ENCODE measurements around the gene SEMA3A. TPM values are rescaled to one million over a fixed set of nuclear protein-coding genes. Genes with fewer than 3 reads are reported as not detected.

SEMA3A gene
- total RNA-seq, 1 donor from 2014 or later = 1.9 TPM

GRCh38 chr7:84111842-84112241, 82.7 kb downstream of the SEMA3A start:
- H3K27ac ChIP-seq (replicated peaks) = no peak overlapping the region
- no peaks in the 10 kb centered on the region for H3K9me3 ChIP-seq (replicated peaks)
- H3K4me1 ChIP-seq = peaks cover 35% of the 10 kb centered on the region
- H3K4me3 ChIP-seq = no peak overlapping the region
- H3K36me3 ChIP-seq = no peaks in the 10 kb centered on the region
- no peaks in the 10 kb centered on the region for H3K27me3 ChIP-seq (ENCODE audit: low read depth)
- TF ChIP-seq CTCF (IDR thresholded peaks at IDR 0.05; ENCODE audit: borderline replicate concordance) = no peak
- intact Hi-C loops (cut with micrococcal nuclease) = no loop called here
- no peak for DNase-seq

GRCh38 chr7:84110400-84110799, 84.2 kb downstream of the SEMA3A start:
- H3K27ac ChIP-seq (replicated peaks) = no peak overlapping the region
- no peaks in the 10 kb centered on the region for H3K36me3 ChIP-seq
- TF ChIP-seq CTCF (IDR thresholded peaks at IDR 0.05; ENCODE audit: borderline replicate concordance) = no peak
- peaks cover 35% of the 10 kb centered on the region for H3K4me1 ChIP-seq
- no peaks in the 10 kb centered on the region for H3K27me3 ChIP-seq (ENCODE audit: low read depth)
- no peak overlapping the region for H3K4me3 ChIP-seq
- H3K9me3 ChIP-seq (replicated peaks) = no peaks in the 10 kb centered on the region
- intact Hi-C loops (cut with micrococcal nuclease) = no loop called here
- DNase-seq = no peak

DNA sequence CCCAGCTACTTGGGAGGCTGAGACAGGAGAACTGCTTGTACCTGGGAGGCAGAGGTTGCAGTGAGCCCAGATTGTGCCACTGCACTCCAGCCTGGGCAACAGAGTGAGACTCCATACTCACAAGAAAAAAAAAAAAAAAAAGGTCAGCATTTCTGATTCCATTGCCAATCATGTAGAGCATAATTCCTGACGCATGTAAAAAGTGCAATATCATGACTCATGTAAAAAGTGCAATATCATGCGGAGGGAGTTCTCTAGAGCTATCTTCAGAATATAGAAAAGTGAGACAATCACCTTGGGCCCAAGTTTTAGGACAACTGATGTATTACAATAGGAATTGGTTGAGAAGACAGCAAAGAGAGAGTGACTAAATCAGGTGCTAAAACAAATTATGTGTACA, 85.8 kb downstream of the SEMA3A start:
- Histone ChIP-seq H3K9me3 (replicated peaks) (no peaks in the 10 kb centered on the region), H3K27ac (replicated peaks) (no peak overlapping the region), H3K36me3 (no peaks in the 10 kb centered on the region), H3K4me3 (no peak overlapping the region), H3K4me1 (peaks cover 24% of the 10 kb centered on the region), H3K27me3 (ENCODE audit: low read depth) (no peaks in the 10 kb centered on the region)
- intact Hi-C loops (cut with micrococcal nuclease) = no loop called here
- no peak for TF ChIP-seq CTCF (IDR thresholded peaks at IDR 0.05; ENCODE audit: borderline replicate concordance)
- DNase-seq = no peak

DNA sequence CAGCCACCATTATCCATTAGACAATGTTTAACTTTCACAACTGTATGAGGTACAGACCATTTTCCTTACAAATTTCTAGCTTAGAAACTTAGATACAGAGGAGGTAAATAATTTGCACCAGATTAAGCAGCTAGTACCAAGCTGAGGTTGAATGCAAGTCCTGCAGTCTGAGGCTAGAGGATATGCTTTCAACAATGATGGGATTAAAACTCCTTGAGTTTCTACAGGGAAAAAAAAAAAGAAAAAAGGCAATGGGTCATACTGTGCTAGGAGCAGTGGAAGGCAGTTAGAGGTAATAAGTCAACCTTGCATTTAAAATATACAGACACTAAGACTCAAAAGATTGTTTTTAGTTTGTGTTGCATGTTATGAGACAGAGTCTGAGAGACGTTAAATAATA, 86.5 kb downstream of the SEMA3A start:
- no peak overlapping the region for H3K27ac ChIP-seq (replicated peaks)
- no peaks in the 10 kb centered on the region for H3K9me3 ChIP-seq (replicated peaks)
- no peak for DNase-seq
- H3K36me3 ChIP-seq = no peaks in the 10 kb centered on the region
- no peak for TF ChIP-seq CTCF (IDR thresholded peaks at IDR 0.05; ENCODE audit: borderline replicate concordance)
- H3K4me1 ChIP-seq = peaks cover 18% of the 10 kb centered on the region
- H3K4me3 ChIP-seq = no peak overlapping the region
- intact Hi-C loops (cut with micrococcal nuclease) = no loop called here
- no peaks in the 10 kb centered on the region for H3K27me3 ChIP-seq (ENCODE audit: low read depth)

DNA sequence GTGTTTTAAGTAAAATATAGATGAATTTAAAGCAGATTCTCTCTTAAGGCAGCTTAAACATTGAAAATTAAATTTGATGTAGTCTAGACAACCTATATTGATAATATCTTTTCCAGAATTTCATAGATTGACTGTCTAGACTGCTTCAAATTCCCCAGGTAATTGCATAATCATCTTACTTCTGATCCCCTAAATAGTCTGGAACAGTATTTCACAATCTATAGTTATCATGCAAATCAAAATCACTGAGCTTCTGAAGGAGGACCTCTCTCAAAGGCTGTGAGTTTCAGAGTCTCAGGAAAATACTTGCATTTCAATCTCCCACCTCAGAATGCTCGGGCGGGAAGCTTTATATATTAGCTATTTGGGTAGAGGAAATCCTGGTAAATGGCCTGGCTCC, 87.3 kb downstream of the SEMA3A start:
- H3K36me3 ChIP-seq = no peaks in the 10 kb centered on the region
- intact Hi-C loops (cut with micrococcal nuclease) = no loop called here
- no peak for TF ChIP-seq CTCF (IDR thresholded peaks at IDR 0.05; ENCODE audit: borderline replicate concordance)
- H3K4me1 ChIP-seq = peaks cover 9% of the 10 kb centered on the region
- H3K27ac ChIP-seq (replicated peaks) = no peak overlapping the region
- H3K27me3 ChIP-seq (ENCODE audit: low read depth) = no peaks in the 10 kb centered on the region
- H3K4me3 ChIP-seq = no peak overlapping the region
- H3K9me3 ChIP-seq (replicated peaks) = no peaks in the 10 kb centered on the region
- DNase-seq = no peak

DNA sequence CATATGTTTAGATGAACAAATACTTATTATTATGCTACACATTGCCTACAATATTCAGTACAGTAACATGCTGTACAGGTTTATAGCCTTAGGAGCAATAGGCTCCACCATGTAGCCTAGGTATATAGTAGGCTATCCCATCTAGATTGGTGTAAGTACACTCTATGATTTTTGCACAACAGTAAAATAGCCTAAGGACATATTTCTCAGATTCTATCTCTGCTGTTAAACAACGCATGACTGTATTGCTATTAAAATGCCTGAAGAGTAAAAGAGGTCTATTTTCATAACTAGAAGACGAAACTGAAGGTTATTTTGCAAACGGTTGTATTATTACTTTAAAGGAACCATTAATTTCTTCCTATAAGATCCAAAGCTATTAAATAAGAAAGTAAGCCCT, 88.3 kb downstream of the SEMA3A start:
- intact Hi-C loops (cut with micrococcal nuclease) = no loop called here
- H3K27ac ChIP-seq (replicated peaks) = no peak overlapping the region

More for the DNA sequence above, 88.3 kb downstream of the SEMA3A start:
- no peaks in the 10 kb centered on the region for H3K9me3 ChIP-seq (replicated peaks)
- H3K36me3 ChIP-seq = no peaks in the 10 kb centered on the region
- no peaks in the 10 kb centered on the region for H3K27me3 ChIP-seq (ENCODE audit: low read depth)
- no peak for TF ChIP-seq CTCF (IDR thresholded peaks at IDR 0.05; ENCODE audit: borderline replicate concordance)
- DNase-seq = no peak
- H3K4me3 ChIP-seq = no peak overlapping the region
- no peaks in the 10 kb centered on the region for H3K4me1 ChIP-seq

All from left ventricle myocardium inferior (tissue), 1 donor.